Caco-2 (cell line): Measurements from ENCODE around the gene UCN2. TPM values are rescaled to one million over a fixed set of nuclear protein-coding genes. Genes with fewer than 3 reads are reported as not detected.

Source experiments
- BruUV-seq: library from RNA; stranded (reverse); fragments of 400-500 nt; replicated peaks from 2 replicates; lab custom pipeline; 2021; lab: Mats Ljungman, UMichigan
- CTCF ChIA-PET: fragments of 300-600 bp; sonication (Branson Sonifier 250); formaldehyde crosslinking; loops from one replicate; lab custom pipeline; 2022; ENCODE audit warnings: antibody characterized with exemption; lab: Charles Lee
- POLR2A ChIA-PET: fragments of 300-600 bp; sonication (Branson Sonifier 250); formaldehyde crosslinking; loops from one replicate; lab custom pipeline; 2022; ENCODE audit warnings: antibody characterized with exemption; lab: Charles Lee
- DNase-seq, 2 experiments: peaks; one replicate each; pipeline versions ENCODE4 v3.0.0 to v3.0.0-alpha.2; 2020 to 2022
- H3K27me3 ChIP-seq: replicated peaks from 2 replicates; pipeline ENCODE4 v1.6.0; 2011; ENCODE audit warnings: low read length; ENCODE audit not compliant: control insufficient read depth, insufficient read depth
- H3K36me3 ChIP-seq: 2 replicates; pipeline ENCODE4 v1.5.1; 2011; ENCODE audit warnings: low read length; ENCODE audit not compliant: control insufficient read depth, insufficient read depth
- H3K4me1 ChIP-seq: fragments of 250-450 bp; sonication (Bioruptor Pico); 2 replicates; pipeline ENCODE4 v1.5.1; 2020; ENCODE audit warnings: mild to moderate bottlenecking
- H3K4me3 ChIP-seq: 2 replicates; pipeline ENCODE4 v1.5.1; 2011; ENCODE audit warnings: low read depth, mild to moderate bottlenecking, control low read depth, low read length
- H3K9me3 ChIP-seq: fragments of 250-450 bp; sonication (Bioruptor Pico); 2 replicates; pipeline ENCODE4 v1.5.1; 2020; ENCODE audit warnings: mild to moderate bottlenecking, moderate library complexity
- H3K27ac Mint-ChIP-seq: one replicate; pipeline ENCODE4 v1.8.0; 2022; ENCODE audit warnings: mixed read lengths; ENCODE audit not compliant: unreplicated experiment
- H3K27me3 Mint-ChIP-seq: one replicate; pipeline ENCODE4 v1.8.0; 2022; ENCODE audit warnings: mixed read lengths; ENCODE audit not compliant: insufficient read depth, unreplicated experiment
- H3K36me3 Mint-ChIP-seq: one replicate; pipeline ENCODE4 v1.8.0; 2022; ENCODE audit warnings: mild to moderate bottlenecking, mixed read lengths; ENCODE audit not compliant: insufficient read depth, unreplicated experiment
- H3K4me1 Mint-ChIP-seq: one replicate; pipeline ENCODE4 v1.8.0; 2022; ENCODE audit warnings: low read depth, mixed read lengths; ENCODE audit not compliant: unreplicated experiment
- H3K4me3 Mint-ChIP-seq: one replicate; pipeline ENCODE4 v1.8.0; 2022; ENCODE audit warnings: mild to moderate bottlenecking, moderate library complexity, mixed read lengths; ENCODE audit not compliant: unreplicated experiment
- H3K9me3 Mint-ChIP-seq: one replicate; pipeline ENCODE4 v1.8.0; 2022; ENCODE audit warnings: mixed read lengths; ENCODE audit not compliant: unreplicated experiment
- CTCF ChIP-seq, 2 experiments: fragments of 200-600 bp in 1 of 2; IDR thresholded peaks; 1 replicate in 1 of 2; 2 replicates in 1 of 2; pipeline versions ENCODE4 v1.5.1 to v1.8.0; 2011 to 2022; ENCODE audit warnings: antibody characterized with exemption in 1 of 2, control low read depth in 1 of 2, inconsistent platforms in 1 of 2, low read depth in 1 of 2, low read length in 1 of 2, mild to moderate bottlenecking in 1 of 2, moderate library complexity in 1 of 2; ENCODE audit not compliant: insufficient read depth in 1 of 2, severe bottlenecking in 1 of 2, unreplicated experiment in 1 of 2
- intact Hi-C: fragments of 100-400 bp; cut with micrococcal nuclease; formaldehyde crosslinking; loops from one replicate; pipeline ENCODE4 v1.10.0; 2022; ENCODE audit not compliant: unreplicated experiment
- total RNA-seq: library from RNA; stranded (reverse); gene quantifications from 2 replicates; pipeline ENCODE4 v1.2.3, GENCODE V29; 2022

UCN2 gene
- total RNA-seq, 1 experiment from 2014 or later: 0.54 TPM

GRCh38 chr3:48593337-48593736, 29.8 kb upstream of the UCN2 start:
- no peaks in the 10 kb centered on the region for H3K27me3 Mint-ChIP-seq
- no TSS peak for BruUV-seq
- H3K9me3 Mint-ChIP-seq: no peaks in the 10 kb centered on the region
- H3K4me1 Mint-ChIP-seq: peaks cover 15% of the 10 kb centered on the region
- no peak overlapping the region for H3K4me3 ChIP-seq
- intact Hi-C loops: no loop called here
- no peak overlapping the region for H3K27ac Mint-ChIP-seq
- no peak overlapping the region for H3K4me3 Mint-ChIP-seq
- ChIA-PET POLR2A (no interaction called here), CTCF (no interaction called here)
- no peak for TF ChIP-seq CTCF (IDR thresholded peaks at IDR 0.05; ENCODE audit: insufficient read depth in 1 of 2, low read depth in 1 of 2, low read length in 1 of 2, severe bottlenecking in 1 of 2, unreplicated experiment in 1 of 2)
- H3K4me1 ChIP-seq: peaks cover 8% of the 10 kb centered on the region; the same call in 1 of the 2 replicates
- no peaks in the 10 kb centered on the region for H3K9me3 ChIP-seq
- peaks cover 11% of the 10 kb centered on the region for H3K36me3 Mint-ChIP-seq
- no peaks in the 10 kb centered on the region for H3K27me3 ChIP-seq
- no peak for DNase-seq
- H3K36me3 ChIP-seq: no peaks in the 10 kb centered on the region

DNA sequence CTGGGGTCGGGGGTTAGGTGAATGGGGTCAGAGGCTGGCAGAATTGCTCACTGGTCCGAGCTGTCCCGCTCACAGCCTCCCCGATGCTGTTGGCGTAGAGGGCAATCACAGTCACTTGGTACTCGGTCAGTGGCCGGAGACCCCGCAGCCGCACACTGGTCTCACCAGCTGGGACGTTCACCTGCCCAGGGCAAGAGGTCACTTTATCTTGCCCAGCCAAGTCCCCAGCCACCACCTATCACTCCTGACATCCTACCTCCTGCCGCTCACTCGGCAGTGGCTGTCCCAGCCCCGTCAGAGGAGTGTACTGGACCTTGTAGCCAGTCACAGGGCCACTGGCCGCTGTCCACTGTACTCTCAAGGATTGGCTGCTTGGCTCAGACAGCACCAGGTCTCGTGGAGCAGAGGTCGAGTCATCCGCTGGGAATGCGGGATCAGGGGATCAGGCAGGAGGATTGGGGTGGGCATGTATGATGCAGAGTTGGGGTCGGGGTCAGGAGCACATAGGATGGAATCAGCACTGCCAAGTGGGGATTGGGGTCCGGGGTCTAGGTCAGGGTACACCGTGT, 29.0 kb upstream of the UCN2 start:
- POLR2A ChIA-PET: no interaction called here
- no peak for TF ChIP-seq CTCF (IDR thresholded peaks at IDR 0.05; ENCODE audit: insufficient read depth in 1 of 2, low read depth in 1 of 2, low read length in 1 of 2, severe bottlenecking in 1 of 2, unreplicated experiment in 1 of 2)
- CTCF ChIA-PET: no interaction called here
- Histone ChIP-seq H3K4me1 (peaks cover 8% of the 10 kb centered on the region; the same call in 1 of the 2 replicates), H3K36me3 (no peaks in the 10 kb centered on the region), H3K27me3 (no peaks in the 10 kb centered on the region), H3K9me3 (no peaks in the 10 kb centered on the region), H3K4me3 (no peak overlapping the region)
- Mint-ChIP-seq H3K27ac (no peak overlapping the region), H3K4me3 (no peak overlapping the region), H3K27me3 (no peaks in the 10 kb centered on the region), H3K36me3 (peaks cover 11% of the 10 kb centered on the region), H3K9me3 (no peaks in the 10 kb centered on the region), H3K4me1 (peaks cover 15% of the 10 kb centered on the region)
- BruUV-seq: no TSS peak
- no peak for DNase-seq
- intact Hi-C loops: no loop called here

DNA sequence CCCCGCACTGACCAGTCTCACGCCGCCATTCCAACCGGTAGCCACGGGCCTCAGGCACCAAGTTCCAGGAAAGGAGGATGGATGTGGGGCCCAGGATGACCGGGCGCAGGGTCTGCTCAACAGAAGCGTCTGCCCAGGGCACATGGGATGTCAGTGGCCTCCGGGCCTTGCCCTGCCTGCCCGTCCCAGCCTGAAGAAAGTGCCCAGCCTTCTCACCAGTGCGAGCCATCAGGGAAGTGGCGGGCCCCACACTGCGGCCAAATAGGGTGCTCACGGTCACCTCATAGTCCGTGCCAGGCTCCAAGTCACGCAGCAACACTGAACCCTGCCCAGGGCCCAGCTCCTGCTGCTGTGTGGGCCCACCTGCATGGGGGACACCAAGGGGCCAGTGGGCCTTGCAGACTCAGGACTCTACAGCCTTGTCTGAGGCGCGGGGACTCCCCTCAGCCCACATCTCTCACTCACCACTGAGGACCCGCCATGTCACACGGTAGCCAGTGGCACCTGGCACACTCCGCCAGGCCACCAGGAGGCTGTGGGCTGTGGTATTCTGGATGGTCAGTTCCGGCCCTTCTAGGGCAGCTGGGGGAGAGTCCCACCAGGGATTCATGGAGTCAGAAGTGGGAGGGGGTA, 28.4 kb upstream of the UCN2 start:
- no peaks in the 10 kb centered on the region for H3K9me3 ChIP-seq
- no peak overlapping the region for H3K27ac Mint-ChIP-seq
- H3K4me1 ChIP-seq: peaks cover 8% of the 10 kb centered on the region; the same call in 1 of the 2 replicates
- POLR2A ChIA-PET: no interaction called here
- CTCF ChIA-PET: no interaction called here
- H3K27me3 ChIP-seq: no peaks in the 10 kb centered on the region
- TF ChIP-seq CTCF (IDR thresholded peaks at IDR 0.05; ENCODE audit: insufficient read depth in 1 of 2, low read depth in 1 of 2, low read length in 1 of 2, severe bottlenecking in 1 of 2, unreplicated experiment in 1 of 2): no peak
- DNase-seq: no peak
- H3K36me3 Mint-ChIP-seq: peaks cover 11% of the 10 kb centered on the region
- H3K27me3 Mint-ChIP-seq: no peaks in the 10 kb centered on the region
- H3K9me3 Mint-ChIP-seq: no peaks in the 10 kb centered on the region
- peaks cover 15% of the 10 kb centered on the region for H3K4me1 Mint-ChIP-seq
- no peak overlapping the region for H3K4me3 Mint-ChIP-seq
- intact Hi-C loops: no loop called here
- BruUV-seq: no TSS peak
- H3K36me3 ChIP-seq: no peaks in the 10 kb centered on the region
- no peak overlapping the region for H3K4me3 ChIP-seq
